ENCODE results near the gene MED10. TPM values are rescaled to one million over a fixed set of nuclear protein-coding genes. Genes with fewer than 3 reads are reported as not detected.

Gene MED10, protein sequence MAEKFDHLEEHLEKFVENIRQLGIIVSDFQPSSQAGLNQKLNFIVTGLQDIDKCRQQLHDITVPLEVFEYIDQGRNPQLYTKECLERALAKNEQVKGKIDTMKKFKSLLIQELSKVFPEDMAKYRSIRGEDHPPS
- 10 to 100 TPM; 29.3 to 34.7 (median 31.3) TPM for total RNA-seq

DNA sequence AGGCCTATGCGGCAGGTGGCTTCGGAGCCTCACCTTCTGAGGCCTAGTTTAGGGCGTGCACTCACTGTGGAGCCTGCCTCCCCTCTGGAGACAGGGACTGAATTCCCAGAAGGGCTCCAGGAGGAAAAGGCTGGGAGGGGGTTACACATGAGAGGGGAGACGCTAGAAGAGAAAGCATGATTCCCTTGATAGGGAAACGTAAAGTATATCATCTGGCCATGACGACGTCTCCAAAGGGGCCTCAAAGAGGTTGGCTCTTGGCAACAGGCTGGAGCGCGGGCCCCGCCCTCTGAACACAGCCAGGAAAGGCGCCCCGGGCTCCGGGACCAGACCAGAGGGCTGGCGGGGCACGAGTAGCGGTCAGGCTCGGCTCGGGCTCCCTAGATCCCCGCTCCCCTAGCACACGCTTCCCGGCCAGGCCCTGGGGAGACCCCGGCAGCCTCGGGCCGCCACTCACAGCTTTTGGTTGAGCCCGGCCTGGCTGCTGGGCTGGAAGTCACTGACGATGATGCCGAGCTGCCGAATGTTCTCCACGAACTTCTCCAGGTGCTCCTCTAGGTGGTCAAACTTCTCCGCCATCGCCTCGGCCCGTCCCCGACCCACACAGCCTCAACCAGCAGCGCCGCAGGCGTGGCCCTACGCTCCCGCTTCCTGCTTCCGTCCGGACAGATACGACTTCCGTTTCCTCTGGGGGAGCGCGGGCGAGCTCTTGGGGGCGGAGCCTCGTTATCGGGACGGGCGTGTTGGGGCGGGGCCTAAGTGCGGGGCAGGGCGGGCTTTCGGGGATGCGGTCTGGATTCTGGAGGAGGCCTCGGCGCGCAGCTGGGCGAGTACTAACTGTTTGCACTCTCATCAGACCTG is at the start of gene MED10:
Gene MED10 (minus strand): TSS at position 643 of the 861 bp plus-strand sequence. CDS start 64 bp downstream, at position 579.
- TF ChIP-seq, protein P1, sequence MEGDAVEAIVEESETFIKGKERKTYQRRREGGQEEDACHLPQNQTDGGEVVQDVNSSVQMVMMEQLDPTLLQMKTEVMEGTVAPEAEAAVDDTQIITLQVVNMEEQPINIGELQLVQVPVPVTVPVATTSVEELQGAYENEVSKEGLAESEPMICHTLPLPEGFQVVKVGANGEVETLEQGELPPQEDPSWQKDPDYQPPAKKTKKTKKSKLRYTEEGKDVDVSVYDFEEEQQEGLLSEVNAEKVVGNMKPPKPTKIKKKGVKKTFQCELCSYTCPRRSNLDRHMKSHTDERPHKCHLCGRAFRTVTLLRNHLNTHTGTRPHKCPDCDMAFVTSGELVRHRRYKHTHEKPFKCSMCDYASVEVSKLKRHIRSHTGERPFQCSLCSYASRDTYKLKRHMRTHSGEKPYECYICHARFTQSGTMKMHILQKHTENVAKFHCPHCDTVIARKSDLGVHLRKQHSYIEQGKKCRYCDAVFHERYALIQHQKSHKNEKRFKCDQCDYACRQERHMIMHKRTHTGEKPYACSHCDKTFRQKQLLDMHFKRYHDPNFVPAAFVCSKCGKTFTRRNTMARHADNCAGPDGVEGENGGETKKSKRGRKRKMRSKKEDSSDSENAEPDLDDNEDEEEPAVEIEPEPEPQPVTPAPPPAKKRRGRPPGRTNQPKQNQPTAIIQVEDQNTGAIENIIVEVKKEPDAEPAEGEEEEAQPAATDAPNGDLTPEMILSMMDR (IDR thresholded peaks at IDR 0.05; ENCODE audit: low read depth) = no peak

DNA sequence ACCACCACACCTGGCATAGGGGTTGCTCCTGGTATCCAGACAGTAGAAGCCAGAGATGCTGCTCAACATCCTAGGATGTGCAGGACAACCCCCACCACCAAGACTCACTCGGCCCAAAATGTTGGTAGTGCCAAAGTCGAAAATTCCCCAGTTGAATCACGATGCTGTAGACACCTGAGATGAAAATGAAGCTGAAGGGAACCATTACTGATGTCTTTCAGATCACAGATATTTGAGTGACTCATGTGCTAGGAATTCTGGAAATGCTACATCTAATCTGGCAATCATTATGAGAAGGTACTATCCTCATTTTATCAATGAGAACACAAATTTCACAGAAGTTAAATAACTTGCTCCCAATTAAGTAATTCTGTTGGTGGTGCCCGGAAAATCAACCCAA is 49.3 kb upstream of the MED10 start:
- TF ChIP-seq, protein P1 (IDR thresholded peaks at IDR 0.05; ENCODE audit: low read depth) = no peak

DNA sequence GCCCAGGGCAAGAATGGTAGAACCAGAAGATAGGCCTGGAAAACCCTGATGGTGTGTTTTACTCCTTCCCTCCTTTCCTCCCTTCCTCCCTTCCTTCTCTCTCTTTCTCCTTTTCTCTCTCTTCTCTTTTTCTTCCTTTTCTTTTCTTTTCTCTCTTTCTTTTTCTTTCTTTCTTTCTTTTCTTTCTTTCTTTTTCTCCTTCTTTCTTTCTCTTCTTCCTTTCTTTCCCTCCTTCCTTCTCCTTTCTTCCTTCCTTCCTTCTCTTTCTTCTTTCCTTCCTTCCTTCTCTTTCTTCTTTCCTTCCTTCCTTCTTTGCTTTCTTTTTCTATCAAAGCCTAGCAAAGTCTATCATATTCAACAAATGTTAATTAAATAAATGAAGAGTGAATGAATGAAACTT is 46.4 kb upstream of the MED10 start:
- TF ChIP-seq, protein P1 (IDR thresholded peaks at IDR 0.05; ENCODE audit: low read depth) = no peak

DNA sequence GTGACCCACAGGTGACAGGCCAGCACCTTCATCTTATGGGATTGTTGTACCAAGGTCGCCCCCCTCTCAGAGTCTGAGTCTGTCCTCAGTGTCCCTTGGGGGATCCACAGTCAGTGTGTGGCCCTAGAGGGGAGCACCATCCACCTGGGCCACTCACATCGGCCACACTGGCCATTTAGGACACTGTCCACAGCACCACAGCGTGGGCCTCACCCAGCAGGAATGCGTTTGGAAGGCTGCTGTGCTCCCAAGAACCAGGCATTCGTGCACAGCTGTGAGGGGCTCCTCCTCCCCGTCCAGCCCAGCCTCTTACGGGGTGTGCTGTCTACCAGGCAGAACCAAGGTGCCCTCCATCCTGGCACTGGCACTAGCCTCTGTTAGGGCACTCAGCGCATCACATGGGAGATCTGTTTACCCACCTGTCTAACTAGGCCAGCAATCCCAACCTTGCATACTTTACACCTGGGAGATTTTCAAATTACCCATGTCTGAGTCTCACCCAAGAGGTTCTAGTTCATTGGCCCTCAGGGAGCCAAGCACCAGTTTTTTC is 45.8 kb upstream of the MED10 start:
- TF ChIP-seq, protein P1 (IDR thresholded peaks at IDR 0.05; ENCODE audit: low read depth) = no peak

DNA sequence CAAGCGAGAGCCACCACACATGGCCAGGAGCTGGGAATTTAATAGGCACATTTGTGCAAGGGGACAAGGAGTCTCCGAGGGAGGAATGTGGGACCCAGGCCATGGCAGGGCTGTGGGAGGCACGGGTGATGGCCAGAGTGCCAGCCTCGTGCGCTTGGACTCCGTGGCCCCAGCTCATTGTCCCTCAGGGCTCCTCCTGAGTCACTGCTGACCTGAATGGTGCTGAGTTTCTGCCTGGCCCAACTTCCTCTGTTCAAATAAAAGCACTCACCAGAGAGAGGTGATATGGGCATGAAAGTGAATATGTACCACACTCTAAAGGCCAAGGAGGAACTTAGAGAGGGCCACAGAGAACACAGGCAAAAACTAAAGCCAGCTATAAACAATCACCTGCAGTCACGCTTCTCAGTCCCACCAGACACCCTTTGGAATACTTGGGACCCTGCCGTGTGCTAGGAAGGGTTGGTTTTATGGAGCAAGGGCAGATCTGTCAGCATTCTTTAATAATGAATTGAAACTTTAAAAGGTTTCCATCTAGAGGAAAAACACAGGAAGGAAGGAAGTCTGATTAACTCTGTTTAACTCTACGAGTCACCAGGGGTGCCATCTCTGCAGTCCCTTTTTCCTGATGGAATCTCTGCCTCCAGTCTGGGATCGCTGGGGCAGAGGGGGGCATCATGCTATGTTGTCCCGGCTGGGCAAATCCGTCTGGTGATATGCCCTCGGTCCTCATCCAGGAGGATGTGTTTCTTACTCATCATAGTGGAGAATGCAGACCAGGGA is 45.2 kb upstream of the MED10 start:
- TF ChIP-seq, protein P1 (IDR thresholded peaks at IDR 0.05; ENCODE audit: low read depth) = no peak

DNA sequence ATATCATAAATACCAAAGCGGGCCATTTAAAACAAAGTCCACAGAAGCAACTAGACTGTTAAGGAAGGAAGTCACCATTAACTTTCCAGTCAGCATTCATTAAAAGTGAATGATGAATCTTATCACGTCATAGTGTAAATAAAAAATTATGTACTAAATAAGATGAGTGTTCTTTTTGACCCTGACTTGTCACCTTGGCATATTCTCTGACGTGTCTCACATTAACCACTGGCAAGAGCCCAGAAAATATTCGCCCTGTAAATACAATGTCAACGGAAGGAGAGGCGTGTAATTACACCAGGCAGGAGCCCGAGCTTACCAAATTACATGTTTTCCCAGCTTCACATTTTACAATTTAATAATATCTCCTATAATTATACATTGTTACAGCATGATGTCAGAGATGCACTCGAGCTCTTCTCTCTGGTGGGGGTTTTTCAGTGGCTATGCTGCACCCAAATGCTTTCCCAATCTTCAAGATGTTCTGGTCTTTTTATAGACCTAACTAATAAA is 41.0 kb upstream of the MED10 start:
- TF ChIP-seq, protein P1 (IDR thresholded peaks at IDR 0.05; ENCODE audit: low read depth) = no peak
